ENCODE results near the gene SIRPA. TPM values are rescaled to one million over a fixed set of nuclear protein-coding genes. Genes with fewer than 3 reads are reported as not detected.

Gene SIRPA
- total RNA-seq, 1 donor from 2014 or later = not detected

GRCh38 chr20:1870323-1870722, 24.9 kb upstream of the SIRPA start:
- intact Hi-C loops (cut with micrococcal nuclease) = no loop called here

GRCh38 chr20:1870792-1871550, 24.2 kb upstream of the SIRPA start:
- intact Hi-C loops (cut with micrococcal nuclease) = no loop called here

DNA sequence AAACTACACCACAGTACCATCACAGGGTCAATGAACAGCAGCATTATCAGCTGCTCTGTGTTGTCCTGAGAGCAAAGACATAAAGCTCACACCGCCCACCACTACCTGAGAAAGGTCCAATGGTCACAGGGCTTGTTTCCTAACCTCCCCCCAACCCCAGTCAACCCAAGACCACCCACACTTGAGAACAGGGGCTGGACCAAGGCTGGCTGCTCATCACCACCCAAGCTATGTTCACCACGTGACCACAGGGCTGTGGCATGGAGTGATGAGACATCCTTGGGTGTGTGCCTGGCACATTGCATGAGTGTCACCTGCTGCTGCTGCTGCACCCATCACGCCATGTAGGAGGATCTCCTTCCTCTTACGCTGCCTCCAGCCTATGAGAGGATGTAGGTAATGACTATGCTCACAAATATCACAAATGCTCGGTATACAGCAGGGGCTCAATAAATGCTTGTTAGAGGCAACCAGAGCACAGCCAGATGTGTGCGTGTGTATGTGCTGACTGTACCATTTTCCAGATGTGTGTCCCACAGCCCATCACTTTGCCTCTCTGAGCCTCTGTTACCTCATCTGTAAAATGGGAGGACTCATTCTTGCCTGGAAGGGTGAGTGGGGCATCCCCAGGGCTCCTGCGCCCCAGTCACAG, 23.3 kb upstream of the SIRPA start:
- intact Hi-C loops (cut with micrococcal nuclease) = no loop called here

DNA sequence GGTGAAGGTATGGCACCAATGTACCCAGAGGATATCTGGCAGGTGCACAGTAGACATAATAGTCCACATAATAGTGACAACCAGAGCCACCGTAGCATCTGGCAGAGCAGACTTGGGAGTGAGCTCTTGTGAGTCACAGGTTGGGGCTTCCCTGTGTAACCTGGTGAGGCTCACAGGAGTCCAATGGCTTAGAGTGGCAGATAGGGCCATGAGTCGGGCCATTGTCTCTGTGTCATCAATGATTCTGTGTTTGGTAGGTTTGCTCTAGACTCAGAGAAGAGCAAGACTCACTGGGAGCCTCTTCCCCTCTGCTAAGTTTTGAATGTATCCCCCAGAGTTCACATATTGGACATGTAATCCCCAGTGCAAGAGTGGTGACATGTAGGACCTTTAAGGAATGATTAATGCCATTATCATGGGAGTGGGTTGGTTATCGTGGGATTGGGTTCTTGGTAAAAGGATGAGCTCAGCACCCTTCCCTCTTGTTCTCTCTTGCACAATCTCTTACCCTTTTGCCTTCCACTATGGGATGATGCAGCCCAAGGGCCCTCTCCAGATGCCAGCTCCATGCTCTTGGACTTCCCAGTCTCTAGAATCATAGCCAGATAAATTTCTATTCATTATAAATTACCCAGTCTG, 22.6 kb upstream of the SIRPA start:
- intact Hi-C loops (cut with micrococcal nuclease) = no loop called here

DNA sequence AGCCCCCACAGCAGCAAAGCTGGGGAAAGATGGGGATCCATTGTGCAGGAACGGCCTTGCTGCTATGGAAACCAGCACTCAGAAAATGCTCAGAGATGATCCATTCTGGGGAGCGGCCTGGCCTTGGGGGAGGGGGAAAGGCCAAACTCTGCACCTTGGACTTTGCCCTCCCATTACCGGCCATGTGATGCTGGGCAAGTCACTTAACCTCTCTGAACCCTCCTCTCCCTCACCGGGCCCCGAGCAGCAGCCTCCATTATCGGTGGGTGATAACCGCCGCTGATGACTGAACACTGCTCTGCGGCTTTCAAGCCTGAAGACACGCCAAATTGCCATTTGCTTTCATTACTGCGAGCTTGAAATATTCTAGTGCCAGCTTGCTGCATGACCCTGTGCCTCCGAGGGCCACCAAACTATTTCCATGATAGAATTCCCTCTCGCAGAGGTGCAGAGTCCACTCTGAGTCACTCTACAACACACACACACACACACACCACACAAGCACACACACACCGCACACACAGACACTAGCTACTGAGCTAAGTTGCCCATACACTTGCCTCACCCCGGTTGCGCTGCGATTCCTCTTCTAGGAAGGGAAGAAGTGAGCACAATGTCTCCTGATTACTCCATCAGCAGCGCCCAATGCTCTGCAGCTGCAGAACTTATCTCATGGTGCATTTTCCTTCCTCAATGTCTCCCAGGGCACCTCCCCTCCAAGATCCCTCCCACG, 20.6 kb upstream of the SIRPA start:
- intact Hi-C loops (cut with micrococcal nuclease) = no loop called here

DNA sequence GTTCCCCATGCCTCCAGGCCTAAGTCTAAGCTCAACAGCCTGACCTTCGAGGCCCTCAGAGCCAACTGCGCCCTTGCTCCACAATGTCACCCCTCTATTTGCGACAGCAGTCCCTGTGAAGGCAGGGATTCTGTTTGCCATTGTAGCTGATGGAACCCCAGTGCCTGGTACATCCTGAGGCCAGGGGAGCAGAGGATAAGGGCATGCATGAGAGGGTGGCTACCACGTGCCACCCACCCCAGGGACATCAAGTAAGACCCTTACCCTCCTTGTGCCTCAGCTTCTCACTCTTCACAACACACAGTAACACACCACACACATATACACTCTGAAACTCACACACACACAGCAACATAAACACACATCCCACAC, 20.0 kb upstream of the SIRPA start:
- intact Hi-C loops (cut with micrococcal nuclease) = no loop called here

DNA sequence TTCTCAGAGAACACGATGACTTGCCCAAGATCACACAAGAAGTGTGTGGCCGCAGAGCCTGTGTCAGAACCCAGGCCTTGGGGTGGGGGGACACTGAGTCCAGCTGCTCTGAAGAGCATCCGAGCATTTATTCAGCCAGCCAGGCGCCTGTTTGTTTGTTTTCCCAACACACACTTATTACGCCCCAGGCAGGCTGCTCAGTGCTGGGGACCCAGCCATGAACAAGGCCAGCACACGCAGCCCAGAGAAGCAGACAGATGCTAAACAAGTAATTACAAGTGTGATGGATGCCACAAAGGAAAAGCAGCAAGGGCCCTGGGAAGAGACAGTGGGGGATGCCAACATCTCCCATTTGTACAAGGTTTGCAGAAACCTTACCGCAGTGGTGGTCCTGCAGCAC, 19.4 kb upstream of the SIRPA start:
- intact Hi-C loops (cut with micrococcal nuclease) = no loop called here

- intact Hi-C loops (cut with micrococcal nuclease) = no loop called here
Measured at GRCh38 chr20:1876217-1876921, 18.8 kb upstream of the SIRPA start.

- intact Hi-C loops (cut with micrococcal nuclease) = no loop called here
Measured at GRCh38 chr20:1876975-1877608, 18.1 kb upstream of the SIRPA start.

GRCh38 chr20:1877609-1878200, 17.5 kb upstream of the SIRPA start:
- intact Hi-C loops (cut with micrococcal nuclease) = no loop called here

DNA sequence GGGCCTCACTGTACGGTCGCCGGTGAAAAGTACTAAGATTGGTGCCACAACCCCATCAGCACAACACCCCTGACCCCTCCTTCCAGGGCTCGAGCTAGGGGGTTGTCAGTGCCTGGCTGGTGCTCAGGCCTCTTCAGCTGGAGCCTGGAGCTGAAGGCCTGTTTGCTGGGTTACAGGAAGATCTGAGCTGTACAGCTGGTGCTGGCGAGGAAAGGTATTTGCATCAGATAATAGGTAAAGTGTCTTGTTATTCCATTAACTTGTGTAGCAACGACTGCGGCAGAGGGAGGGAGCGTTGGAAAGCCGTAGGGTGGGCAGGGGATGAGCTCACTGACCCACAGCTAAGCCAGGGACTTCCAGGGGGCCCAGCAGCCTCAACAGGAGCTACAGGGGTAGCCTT, 15.8 kb upstream of the SIRPA start:
- intact Hi-C loops (cut with micrococcal nuclease) = no loop called here

DNA sequence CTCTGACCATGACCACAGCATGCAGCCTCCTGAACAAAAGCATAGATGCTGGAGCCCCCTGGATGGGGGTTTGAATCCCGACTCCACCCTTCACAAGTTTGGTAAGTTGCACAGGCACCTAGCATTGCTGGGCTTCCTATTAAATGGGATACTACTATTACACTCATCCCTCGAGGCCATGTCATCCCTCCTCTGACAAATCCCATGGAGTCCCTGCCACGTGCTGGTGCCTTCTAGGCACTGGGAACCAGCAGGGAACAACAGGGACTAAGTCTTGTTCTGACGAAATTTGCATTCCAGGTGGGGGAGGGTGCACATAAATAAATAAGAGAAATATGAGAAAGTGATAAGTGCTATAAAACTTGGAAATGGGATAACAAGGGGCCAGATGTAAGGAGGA, 15.3 kb upstream of the SIRPA start:
- intact Hi-C loops (cut with micrococcal nuclease) = no loop called here

- intact Hi-C loops (cut with micrococcal nuclease) = no loop called here
Measured at GRCh38 chr20:1880529-1881239, 14.5 kb upstream of the SIRPA start.

DNA sequence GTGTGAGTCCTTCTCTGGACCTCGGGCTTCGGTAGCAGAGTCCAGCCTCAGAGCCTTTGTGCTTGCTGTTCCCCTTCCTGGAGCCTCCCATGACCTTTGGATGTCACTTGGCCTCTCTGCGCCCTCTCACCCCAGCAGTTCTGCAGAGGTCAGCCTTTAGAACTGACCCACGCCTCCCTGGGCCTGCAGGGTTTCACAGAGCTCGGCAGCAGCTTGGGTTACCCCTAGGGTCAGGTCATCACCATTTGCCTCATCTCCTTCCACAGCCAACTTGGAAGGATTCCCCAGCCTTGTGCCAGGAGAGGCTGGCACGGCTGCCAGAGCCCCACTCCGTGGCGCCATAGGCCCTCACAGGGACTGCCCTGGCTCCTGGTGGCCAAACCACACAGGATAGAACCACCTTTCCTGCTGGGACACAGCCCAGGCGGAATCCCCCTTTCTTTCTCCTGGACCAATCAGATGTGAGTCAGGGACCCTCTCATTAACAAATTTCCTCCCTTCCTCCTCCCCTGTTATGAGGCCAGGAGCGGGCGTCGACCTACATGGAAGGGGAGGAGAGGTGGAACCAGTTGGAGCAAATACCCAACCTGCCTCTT, 13.9 kb upstream of the SIRPA start:
- intact Hi-C loops (cut with micrococcal nuclease) = no loop called here

- intact Hi-C loops (cut with micrococcal nuclease) = no loop called here
Measured at GRCh38 chr20:1882026-1882425, 13.2 kb upstream of the SIRPA start.

- intact Hi-C loops (cut with micrococcal nuclease) = no loop called here
Measured at GRCh38 chr20:1883986-1884385, 11.2 kb upstream of the SIRPA start.

GRCh38 chr20:1885254-1885653, 10.0 kb upstream of the SIRPA start:
- intact Hi-C loops (cut with micrococcal nuclease) = no loop called here

- intact Hi-C loops (cut with micrococcal nuclease) = no loop called here
Measured at GRCh38 chr20:1885940-1886693, 9.1 kb upstream of the SIRPA start.

DNA sequence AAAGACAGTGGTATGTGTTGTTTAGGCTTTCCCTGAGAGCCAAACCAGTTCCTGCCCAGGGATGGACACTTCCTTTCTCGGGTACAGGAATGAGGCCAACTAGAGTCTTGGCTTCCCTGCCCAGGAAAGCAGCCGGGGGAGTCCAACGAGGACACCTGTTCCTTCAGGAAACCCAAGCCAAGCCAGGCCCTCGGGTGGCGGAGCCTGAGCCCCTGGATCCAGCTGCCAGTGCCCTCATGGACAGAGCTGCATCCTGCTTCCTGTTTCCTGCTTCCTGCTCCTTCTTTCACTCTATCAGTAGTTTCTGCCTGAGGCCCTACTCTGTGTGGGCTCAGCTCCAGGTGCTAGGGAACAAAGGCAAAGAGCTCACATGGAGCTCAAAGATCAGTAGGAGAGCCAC, 7.9 kb upstream of the SIRPA start:
- intact Hi-C loops (cut with micrococcal nuclease) = no loop called here
